Neutrophil (primary cell): ENCODE results near the gene PPP5C.

Experiments used
- H3K27ac ChIP-seq: fragments of 200-600 bp; sonication (generic); 2 replicates; pipeline ENCODE4 v1.5.1; 2016; ENCODE audit warnings: mild to moderate bottlenecking, moderate library complexity
- H3K27me3 ChIP-seq: fragments of 200-600 bp; sonication (generic); 2 replicates; pipeline ENCODE4 v1.6.0; 2016; ENCODE audit warnings: mild to moderate bottlenecking
- H3K36me3 ChIP-seq: fragments of 200-600 bp; sonication (generic); 2 replicates; pipeline ENCODE4 v1.5.1; 2017
- H3K4me1 ChIP-seq, 2 experiments: fragments of 200-600 bp in 1 of 2; sonication (generic) in 1 of 2; 1 replicate in 1 of 2; 2 replicates in 1 of 2; pipeline versions ENCODE4 v1.5.1 to v1.6.1; 2013 to 2016; ENCODE audit warnings: low read depth in 1 of 2, low read length in 1 of 2, mild to moderate bottlenecking in 1 of 2, moderate library complexity in 1 of 2; ENCODE audit not compliant: control insufficient read depth in 1 of 2, insufficient read depth in 1 of 2
- H3K4me3 ChIP-seq, 2 experiments: fragments of 200-600 bp in 1 of 2; sonication (generic) in 1 of 2; 1 replicate in 1 of 2; 2 replicates in 1 of 2; pipeline ENCODE4 v1.5.1; 2013 to 2016; ENCODE audit warnings: low read depth in 1 of 2, low read length in 1 of 2, mild to moderate bottlenecking in 1 of 2, moderate library complexity in 1 of 2
- H3K9me3 ChIP-seq: fragments of 200-600 bp; sonication (generic); 2 replicates; pipeline ENCODE4 v1.5.1; 2016
- CTCF ChIP-seq: fragments of 200-600 bp; sonication (generic); IDR thresholded peaks from 2 replicates; pipeline ENCODE4 v1.5.1; 2016; ENCODE audit warnings: antibody characterized with exemption

Gene PPP5C

GRCh38 chr19:46368116-46368515 lies 21.2 kb downstream of the PPP5C start:
- no peak overlapping the region for H3K27ac ChIP-seq
- no peaks in the 10 kb centered on the region for H3K9me3 ChIP-seq
- H3K27me3 ChIP-seq, result no peaks in the 10 kb centered on the region
- H3K36me3 ChIP-seq, result peaks cover 10% of the 10 kb centered on the region
- H3K4me3 ChIP-seq, result no peak overlapping the region
- TF ChIP-seq CTCF, result no peak
- H3K4me1 ChIP-seq, result no peaks in the 10 kb centered on the region

GRCh38 chr19:46369817-46370216 lies 22.9 kb downstream of the PPP5C start:
- no peaks in the 10 kb centered on the region for H3K4me1 ChIP-seq
- peaks cover 4% of the 10 kb centered on the region for H3K36me3 ChIP-seq
- H3K4me3 ChIP-seq, result no peak overlapping the region
- H3K27ac ChIP-seq, result no peak overlapping the region
- no peak for TF ChIP-seq CTCF
- H3K27me3 ChIP-seq, result no peaks in the 10 kb centered on the region
- no peaks in the 10 kb centered on the region for H3K9me3 ChIP-seq

- H3K27me3 ChIP-seq, result no peaks in the 10 kb centered on the region
- no peak overlapping the region for H3K27ac ChIP-seq
- no peak for TF ChIP-seq CTCF
- H3K4me1 ChIP-seq, result no peaks in the 10 kb centered on the region
- H3K9me3 ChIP-seq, result no peaks in the 10 kb centered on the region
- no peak overlapping the region for H3K4me3 ChIP-seq
- H3K36me3 ChIP-seq, result peaks cover 18% of the 10 kb centered on the region
Measured at GRCh38 chr19:46371371-46371901, 24.5 kb downstream of the PPP5C start.

- Histone ChIP-seq H3K4me1 (no peaks in the 10 kb centered on the region), H3K27ac (no peak overlapping the region), H3K9me3 (no peaks in the 10 kb centered on the region), H3K36me3 (peaks cover 26% of the 10 kb centered on the region), H3K4me3 (no peak overlapping the region), H3K27me3 (no peaks in the 10 kb centered on the region)
- no peak for TF ChIP-seq CTCF
Measured at GRCh38 chr19:46372901-46373490, 26.1 kb downstream of the PPP5C start.

- no peaks in the 10 kb centered on the region for H3K4me1 ChIP-seq
Measured at GRCh38 chr19:46373491-46374359, 26.8 kb downstream of the PPP5C start.

More at GRCh38 chr19:46373491-46374359, 26.8 kb downstream of the PPP5C start:
- no peaks in the 10 kb centered on the region for H3K9me3 ChIP-seq
- no peaks in the 10 kb centered on the region for H3K27me3 ChIP-seq
- no peak for TF ChIP-seq CTCF
- no peak overlapping the region for H3K27ac ChIP-seq
- H3K36me3 ChIP-seq, result peaks cover 26% of the 10 kb centered on the region
- no peak overlapping the region for H3K4me3 ChIP-seq
